SK-N-SH (cell line): ENCODE data around the gene KCNG3. TPM values are rescaled to one million over a fixed set of nuclear protein-coding genes. Genes with fewer than 3 reads are reported as not detected.

Experiments used
- CTCF ChIA-PET: fragments of 300-600, 350-600 bp; formaldehyde crosslinking; extraction: SDS; loops from one replicate; lab custom pipeline; 2021; lab: Yijun Ruan, JAX
- POLR2A ChIA-PET: fragments of 350-600 bp; sonication (Branson Sonifier 250); formaldehyde crosslinking; extraction: SDS; loops from one replicate; lab custom pipeline; 2020; ENCODE audit warnings: antibody characterized with exemption, inconsistent platforms; lab: Yijun Ruan, JAX
- DNase-seq: peaks from one replicate; pipeline ENCODE4 v3.0.0; 2012
- H2AFZ ChIP-seq: fragments of 200-600 bp; sonication (generic); 2 replicates; pipeline ENCODE4 v1.8.1; 2016; ENCODE audit warnings: antibody characterized with exemption, mild to moderate bottlenecking, low read depth
- H3F3A ChIP-seq: fragments of 200-600 bp; sonication (generic); replicated peaks from 2 replicates; pipeline ENCODE3; 2016; ENCODE audit warnings: antibody characterized with exemption, mild to moderate bottlenecking; ENCODE audit not compliant: insufficient read depth
- H3K27ac ChIP-seq, 2 experiments: fragments of 200-500 bp in 1 of 2; fragments of 200-600 bp in 1 of 2; sonication (Bioruptor generic) in 1 of 2; sonication (generic), shearing (Covaris generic) in 1 of 2; 2 replicates each; pipeline versions ENCODE4 v1.5.1 to v1.6.1; 2014 to 2016; ENCODE audit warnings: low read depth in 2 of 2, inconsistent platforms in 1 of 2, low read length in 1 of 2, mild to moderate bottlenecking in 1 of 2, mixed read lengths in 1 of 2
- H3K27me3 ChIP-seq: fragments of 200-600 bp; sonication (generic), shearing (Covaris generic); 2 replicates; pipeline ENCODE4 v1.6.1; 2016; ENCODE audit warnings: mixed run types; ENCODE audit not compliant: insufficient read depth
- H3K36me3 ChIP-seq, 2 experiments: fragments of 200-500 bp in 1 of 2; fragments of 200-600 bp in 1 of 2; sonication (Bioruptor generic) in 1 of 2; sonication (generic) in 1 of 2; replicated peaks in 1 of 2; 2 replicates each; pipeline versions ENCODE3 to v1.5.1; 2014 to 2016; ENCODE audit warnings: low read length in 1 of 2, mild to moderate bottlenecking in 1 of 2; ENCODE audit not compliant: insufficient read depth in 2 of 2, control insufficient read depth in 1 of 2
- H3K4me1 ChIP-seq, 2 experiments: fragments of 200-500 bp in 1 of 2; fragments of 200-600 bp in 1 of 2; sonication (Bioruptor generic) in 1 of 2; sonication (generic), shearing (Covaris generic) in 1 of 2; 2 replicates each; pipeline versions ENCODE4 v1.5.1 to v1.6.1; 2014 to 2016; ENCODE audit warnings: low read depth in 1 of 2, low read length in 1 of 2, mixed run types in 1 of 2; ENCODE audit not compliant: insufficient read depth in 2 of 2, control insufficient read depth in 1 of 2
- H3K4me2 ChIP-seq: fragments of 200-600 bp; sonication (generic), shearing (Covaris generic); 2 replicates; pipeline ENCODE4 v1.6.1; 2017; ENCODE audit warnings: mixed run types
- H3K4me3 ChIP-seq, 2 experiments: fragments of 200-500 bp in 1 of 2; fragments of 200-600 bp in 1 of 2; sonication (Bioruptor generic) in 1 of 2; sonication (generic), shearing (Covaris generic) in 1 of 2; 2 replicates each; pipeline versions ENCODE4 v1.5.1 to v1.8.1; 2014 to 2016; ENCODE audit warnings: low read depth in 2 of 2, inconsistent platforms in 1 of 2, low read length in 1 of 2, mild to moderate bottlenecking in 1 of 2, mixed read lengths in 1 of 2, moderate library complexity in 1 of 2
- H3K79me2 ChIP-seq: fragments of 200-600 bp; sonication (generic); 2 replicates; pipeline ENCODE4 v1.8.1; 2017; ENCODE audit warnings: mild to moderate bottlenecking; ENCODE audit not compliant: insufficient read depth
- H3K9ac ChIP-seq: fragments of 200-600 bp; sonication (generic); 2 replicates; pipeline ENCODE4 v1.6.1; 2017; ENCODE audit warnings: mixed run types
- H3K9me2 ChIP-seq: fragments of 200-600 bp; sonication (generic); 2 replicates; pipeline ENCODE4 v1.6.1; 2017; ENCODE audit warnings: mixed run types
- H3K9me3 ChIP-seq: fragments of 200-600 bp; sonication (generic); 2 replicates; pipeline ENCODE4 v1.6.1; 2017; ENCODE audit warnings: mixed run types, mild to moderate bottlenecking, moderate library complexity
- H4K20me1 ChIP-seq: fragments of 200-600 bp; sonication (generic); 2 replicates; pipeline ENCODE4 v1.6.1; 2017; ENCODE audit warnings: mild to moderate bottlenecking, mixed run types; ENCODE audit not compliant: insufficient read depth
- ELF1 ChIP-seq: IDR thresholded peaks from 2 replicates; pipeline ENCODE4 v1.4.0; 2012
- EP300 ChIP-seq, 2 experiments: IDR thresholded peaks; 2 replicates each; pipeline versions ENCODE4 v1.4.0 to v1.6.1; 2012; ENCODE audit warnings: borderline replicate concordance in 1 of 2, low read depth in 1 of 2, low read length in 1 of 2
- EZH2phosphoT487 ChIP-seq: fragments of 200-600 bp; sonication (generic); IDR thresholded peaks from 2 replicates; pipeline ENCODE4 v1.6.1; 2017; ENCODE audit warnings: low read depth, mixed run types, mild to moderate bottlenecking, antibody characterized with exemption, moderate library complexity, borderline replicate concordance
- FOXM1 ChIP-seq: IDR thresholded peaks from 2 replicates; pipeline ENCODE4 v1.4.0; 2012; ENCODE audit warnings: low read depth, mild to moderate bottlenecking
- MXI1 ChIP-seq: IDR thresholded peaks from 2 replicates; pipeline ENCODE4 v1.6.1; 2012; ENCODE audit warnings: mild to moderate bottlenecking, low read depth, low read length, improper control_type of control experiment
- NFIC ChIP-seq: IDR thresholded peaks from 2 replicates; pipeline ENCODE4 v1.4.0; 2012; ENCODE audit warnings: borderline replicate concordance
- NRF1 ChIP-seq: IDR thresholded peaks from 2 replicates; pipeline ENCODE4 v1.6.1; 2012; ENCODE audit warnings: low read depth, mild to moderate bottlenecking, low read length
- RAD21 ChIP-seq: IDR thresholded peaks from 2 replicates; pipeline ENCODE4 v1.6.1; 2012; ENCODE audit warnings: mild to moderate bottlenecking, low read length
- RCOR1 ChIP-seq: fragments of 150-350 bp; IDR thresholded peaks from 2 replicates; pipeline ENCODE4 v1.6.1; 2017; ENCODE audit warnings: antibody characterized with exemption, low read length
- RFX5 ChIP-seq: IDR thresholded peaks from 2 replicates; pipeline ENCODE4 v1.6.1; 2012; ENCODE audit warnings: mild to moderate bottlenecking, improper control_type of control experiment, low read length
- RXRA ChIP-seq: IDR thresholded peaks from 2 replicates; pipeline ENCODE4 v1.4.0; 2012; ENCODE audit warnings: low read depth, mild to moderate bottlenecking, borderline replicate concordance
- SMC3 ChIP-seq: IDR thresholded peaks from 2 replicates; pipeline ENCODE4 v1.6.1; 2012; ENCODE audit warnings: low read depth, low read length, improper control_type of control experiment
- TAF1 ChIP-seq: IDR thresholded peaks from 2 replicates; pipeline ENCODE4 v1.6.1; 2012; ENCODE audit warnings: low read depth, mild to moderate bottlenecking, low read length, moderate library complexity, borderline replicate concordance
- TCF12 ChIP-seq: IDR thresholded peaks from 2 replicates; pipeline ENCODE4 v1.4.0; 2012
- WGBS: methylation state at CpG from one replicate; pipeline ENCODE4 v1.1.6; 2017; ENCODE audit warnings: low lambda C conversion rate; 5-methylcytosine and 5-hydroxymethylcytosine counted together
- polyA plus RNA-seq, 3 experiments: library from polyadenylated mRNA; depleted of rRNA; stranded (reverse); fragments of >200 nt; gene quantifications; 2 replicates each; pipeline ENCODE4 v1.2.3, GENCODE V29; 2012
- TF ChIP-seq, protein P1 (sequence below): IDR thresholded peaks from 2 replicates; pipeline ENCODE4; 2012
- TF ChIP-seq, protein P2 (sequence below): IDR thresholded peaks from 2 replicates; pipeline ENCODE4 v1.4.0; 2012; ENCODE audit warnings: low read depth
- TF ChIP-seq, protein P3 (sequence below): fragments of 200-600 bp; sonication (generic); IDR thresholded peaks from 2 replicates; pipeline ENCODE4 v1.6.1; 2017; ENCODE audit warnings: antibody characterized with exemption, mild to moderate bottlenecking, moderate library complexity
- TF ChIP-seq, protein P4 (sequence below): IDR thresholded peaks from 2 replicates; pipeline ENCODE4 v1.6.1; 2012; ENCODE audit warnings: mild to moderate bottlenecking, low read depth, low read length, moderate library complexity
- TF ChIP-seq, protein P5 (sequence below): fragments of 150-350 bp; IDR thresholded peaks from 2 replicates; pipeline ENCODE4 v1.6.1; 2017; ENCODE audit warnings: antibody characterized with exemption, low read length, low read depth, borderline replicate concordance

Gene KCNG3
- polyA plus RNA-seq, 1 of the 3 experiments (the other 2 are of a cell fraction), result 0.03 TPM

DNA sequence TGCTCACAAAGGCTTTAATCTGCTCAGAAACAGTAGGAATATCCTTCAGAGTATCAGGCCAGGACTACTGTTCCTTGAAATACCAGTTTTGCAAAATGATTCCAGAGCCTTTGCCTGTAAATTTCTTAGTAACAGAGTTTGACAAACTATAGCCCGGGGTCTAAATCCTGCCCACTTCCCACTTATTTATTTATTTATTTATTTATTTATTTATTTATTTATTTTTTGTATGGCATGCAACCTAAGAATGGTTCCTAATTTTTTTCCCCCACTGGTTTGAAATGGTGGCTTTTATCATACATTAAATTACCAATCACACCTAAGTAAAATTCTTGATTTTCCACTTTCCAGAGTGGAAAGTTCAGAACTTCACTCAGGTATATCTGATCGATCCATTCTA lies 45.6 kb downstream of the KCNG3 start:
- Histone ChIP-seq H3K27ac (no peak overlapping the region), H3K27me3 (no peaks in the 10 kb centered on the region), H3F3A (no peaks in the 10 kb centered on the region), H3K79me2 (no peaks in the 10 kb centered on the region), H4K20me1 (no peaks in the 10 kb centered on the region), H3K4me2 (no peak overlapping the region), H3K9me2 (no peaks in the 10 kb centered on the region), H3K4me1 (no peaks in the 10 kb centered on the region), H3K9ac (no peak overlapping the region), H3K36me3 (no peaks in the 10 kb centered on the region), H3K4me3 (no peak overlapping the region), H3K9me3 (no peaks in the 10 kb centered on the region), H2AFZ (no peak overlapping the region)
- DNase-seq, result no peak
- CTCF ChIA-PET, result no interaction called here
- 82% methylated on average over 2 of the region's 2 CpGs for WGBS
- TF ChIP-seq FOXM1 (no peak), ELF1 (no peak), EP300 (IDR thresholded peaks at IDR 0.05; ENCODE audit: borderline replicate concordance in 1 of 2, low read depth in 1 of 2, low read length in 1 of 2) (no peak), NFIC (no peak), TCF12 (no peak), RXRA (no peak), NRF1 (no peak), RAD21 (no peak), SMC3 (no peak), TAF1 (no peak), EZH2phosphoT487 (no peak), RCOR1 (no peak), MXI1 (no peak), RFX5 (no peak)
- TF ChIP-seq, protein P1, sequence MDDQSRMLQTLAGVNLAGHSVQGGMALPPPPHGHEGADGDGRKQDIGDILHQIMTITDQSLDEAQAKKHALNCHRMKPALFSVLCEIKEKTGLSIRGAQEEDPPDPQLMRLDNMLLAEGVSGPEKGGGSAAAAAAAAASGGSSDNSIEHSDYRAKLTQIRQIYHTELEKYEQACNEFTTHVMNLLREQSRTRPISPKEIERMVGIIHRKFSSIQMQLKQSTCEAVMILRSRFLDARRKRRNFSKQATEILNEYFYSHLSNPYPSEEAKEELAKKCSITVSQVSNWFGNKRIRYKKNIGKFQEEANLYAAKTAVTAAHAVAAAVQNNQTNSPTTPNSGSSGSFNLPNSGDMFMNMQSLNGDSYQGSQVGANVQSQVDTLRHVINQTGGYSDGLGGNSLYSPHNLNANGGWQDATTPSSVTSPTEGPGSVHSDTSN, result no peak
- TF ChIP-seq, protein P2, sequence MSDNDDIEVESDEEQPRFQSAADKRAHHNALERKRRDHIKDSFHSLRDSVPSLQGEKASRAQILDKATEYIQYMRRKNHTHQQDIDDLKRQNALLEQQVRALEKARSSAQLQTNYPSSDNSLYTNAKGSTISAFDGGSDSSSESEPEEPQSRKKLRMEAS, result no peak
- TF ChIP-seq, protein P3, sequence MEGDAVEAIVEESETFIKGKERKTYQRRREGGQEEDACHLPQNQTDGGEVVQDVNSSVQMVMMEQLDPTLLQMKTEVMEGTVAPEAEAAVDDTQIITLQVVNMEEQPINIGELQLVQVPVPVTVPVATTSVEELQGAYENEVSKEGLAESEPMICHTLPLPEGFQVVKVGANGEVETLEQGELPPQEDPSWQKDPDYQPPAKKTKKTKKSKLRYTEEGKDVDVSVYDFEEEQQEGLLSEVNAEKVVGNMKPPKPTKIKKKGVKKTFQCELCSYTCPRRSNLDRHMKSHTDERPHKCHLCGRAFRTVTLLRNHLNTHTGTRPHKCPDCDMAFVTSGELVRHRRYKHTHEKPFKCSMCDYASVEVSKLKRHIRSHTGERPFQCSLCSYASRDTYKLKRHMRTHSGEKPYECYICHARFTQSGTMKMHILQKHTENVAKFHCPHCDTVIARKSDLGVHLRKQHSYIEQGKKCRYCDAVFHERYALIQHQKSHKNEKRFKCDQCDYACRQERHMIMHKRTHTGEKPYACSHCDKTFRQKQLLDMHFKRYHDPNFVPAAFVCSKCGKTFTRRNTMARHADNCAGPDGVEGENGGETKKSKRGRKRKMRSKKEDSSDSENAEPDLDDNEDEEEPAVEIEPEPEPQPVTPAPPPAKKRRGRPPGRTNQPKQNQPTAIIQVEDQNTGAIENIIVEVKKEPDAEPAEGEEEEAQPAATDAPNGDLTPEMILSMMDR, result no peak
- TF ChIP-seq, protein P4, sequence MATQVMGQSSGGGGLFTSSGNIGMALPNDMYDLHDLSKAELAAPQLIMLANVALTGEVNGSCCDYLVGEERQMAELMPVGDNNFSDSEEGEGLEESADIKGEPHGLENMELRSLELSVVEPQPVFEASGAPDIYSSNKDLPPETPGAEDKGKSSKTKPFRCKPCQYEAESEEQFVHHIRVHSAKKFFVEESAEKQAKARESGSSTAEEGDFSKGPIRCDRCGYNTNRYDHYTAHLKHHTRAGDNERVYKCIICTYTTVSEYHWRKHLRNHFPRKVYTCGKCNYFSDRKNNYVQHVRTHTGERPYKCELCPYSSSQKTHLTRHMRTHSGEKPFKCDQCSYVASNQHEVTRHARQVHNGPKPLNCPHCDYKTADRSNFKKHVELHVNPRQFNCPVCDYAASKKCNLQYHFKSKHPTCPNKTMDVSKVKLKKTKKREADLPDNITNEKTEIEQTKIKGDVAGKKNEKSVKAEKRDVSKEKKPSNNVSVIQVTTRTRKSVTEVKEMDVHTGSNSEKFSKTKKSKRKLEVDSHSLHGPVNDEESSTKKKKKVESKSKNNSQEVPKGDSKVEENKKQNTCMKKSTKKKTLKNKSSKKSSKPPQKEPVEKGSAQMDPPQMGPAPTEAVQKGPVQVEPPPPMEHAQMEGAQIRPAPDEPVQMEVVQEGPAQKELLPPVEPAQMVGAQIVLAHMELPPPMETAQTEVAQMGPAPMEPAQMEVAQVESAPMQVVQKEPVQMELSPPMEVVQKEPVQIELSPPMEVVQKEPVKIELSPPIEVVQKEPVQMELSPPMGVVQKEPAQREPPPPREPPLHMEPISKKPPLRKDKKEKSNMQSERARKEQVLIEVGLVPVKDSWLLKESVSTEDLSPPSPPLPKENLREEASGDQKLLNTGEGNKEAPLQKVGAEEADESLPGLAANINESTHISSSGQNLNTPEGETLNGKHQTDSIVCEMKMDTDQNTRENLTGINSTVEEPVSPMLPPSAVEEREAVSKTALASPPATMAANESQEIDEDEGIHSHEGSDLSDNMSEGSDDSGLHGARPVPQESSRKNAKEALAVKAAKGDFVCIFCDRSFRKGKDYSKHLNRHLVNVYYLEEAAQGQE, result no peak
- TF ChIP-seq, protein P5, sequence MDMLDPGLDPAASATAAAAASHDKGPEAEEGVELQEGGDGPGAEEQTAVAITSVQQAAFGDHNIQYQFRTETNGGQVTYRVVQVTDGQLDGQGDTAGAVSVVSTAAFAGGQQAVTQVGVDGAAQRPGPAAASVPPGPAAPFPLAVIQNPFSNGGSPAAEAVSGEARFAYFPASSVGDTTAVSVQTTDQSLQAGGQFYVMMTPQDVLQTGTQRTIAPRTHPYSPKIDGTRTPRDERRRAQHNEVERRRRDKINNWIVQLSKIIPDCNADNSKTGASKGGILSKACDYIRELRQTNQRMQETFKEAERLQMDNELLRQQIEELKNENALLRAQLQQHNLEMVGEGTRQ, result no peak
- POLR2A ChIA-PET, result no interaction called here
